PFSK-1 (cell line): ENCODE measurements around the gene CHST11.
A peak's percentile ranks its signal among the peaks of the same experiment; 100 is the strongest.

Experiments used
- FOXP2 ChIP-seq: optimal IDR thresholded peaks from 2 replicates; pipeline ENCODE3; 2011; ENCODE audit warnings: borderline replicate concordance, control low read depth, inconsistent platforms; ENCODE audit not compliant: insufficient read depth; ENCODE audit errors: extremely low read length, extremely low read depth
- POLR2AphosphoS5 ChIP-seq: IDR thresholded peaks from 2 replicates; pipeline ENCODE4 v1.6.1; 2012; ENCODE audit warnings: low read depth, mild to moderate bottlenecking, control low read depth, low read length, moderate library complexity
- REST ChIP-seq, 2 experiments: IDR thresholded peaks; 2 replicates each; pipeline versions ENCODE4 v1.6.1 to v1.8.0; 2011 to 2012; ENCODE audit warnings: low read depth in 2 of 2, low read length in 2 of 2, control low read depth in 1 of 2, inconsistent platforms in 1 of 2, mild to moderate bottlenecking in 1 of 2, moderate library complexity in 1 of 2; ENCODE audit not compliant: insufficient read depth in 1 of 2
- SIN3A ChIP-seq: IDR thresholded peaks from 2 replicates; pipeline ENCODE4 v1.6.1; 2012; ENCODE audit warnings: mild to moderate bottlenecking, low read length, moderate library complexity, borderline replicate concordance; ENCODE audit not compliant: insufficient read depth
- TAF1 ChIP-seq: IDR thresholded peaks from 2 replicates; pipeline ENCODE4 v1.6.1; 2012; ENCODE audit warnings: low read length, control low read depth, borderline replicate concordance; ENCODE audit not compliant: insufficient read depth

Gene CHST11

GRCh38 chr12:104668274-104668718 lies 211.5 kb downstream of the CHST11 start:
- no peak for TF ChIP-seq TAF1
- TF ChIP-seq FOXP2, result no peak
- no peak for TF ChIP-seq SIN3A
- TF ChIP-seq REST (IDR thresholded peaks at IDR 0.05; ENCODE audit: insufficient read depth in 1 of 2, low read depth in 2 of 2, low read length in 2 of 2), result no peak
- no peak for TF ChIP-seq POLR2AphosphoS5

- TF ChIP-seq TAF1, result no peak
- TF ChIP-seq POLR2AphosphoS5, result no peak
- no peak for TF ChIP-seq SIN3A
- no peak for TF ChIP-seq FOXP2
- TF ChIP-seq REST (IDR thresholded peaks at IDR 0.05; ENCODE audit: insufficient read depth in 1 of 2, low read depth in 2 of 2, low read length in 2 of 2), result no peak
Measured at GRCh38 chr12:104669089-104669721, 212.5 kb downstream of the CHST11 start.

GRCh38 chr12:104669851-104670337 lies 213.1 kb downstream of the CHST11 start:
- TF ChIP-seq FOXP2 (no peak), POLR2AphosphoS5 (no peak), TAF1 (no peak), SIN3A (no peak), REST (IDR thresholded peaks at IDR 0.05; ENCODE audit: insufficient read depth in 1 of 2, low read depth in 2 of 2, low read length in 2 of 2) (peak; percentile 14 to 62; a peak in 2 of 4 replicates)

- TF ChIP-seq FOXP2 (no peak), TAF1 (no peak), SIN3A (no peak), POLR2AphosphoS5 (no peak), REST (IDR thresholded peaks at IDR 0.05; ENCODE audit: insufficient read depth in 1 of 2, low read depth in 2 of 2, low read length in 2 of 2) (no peak)
Measured at GRCh38 chr12:104670439-104671408, 214.0 kb downstream of the CHST11 start.
